AG04450 (cell line): ENCODE results near the gene COBLL1. TPM values are rescaled to one million over a fixed set of nuclear protein-coding genes. Genes with fewer than 3 reads are reported as not detected.
"Not testable (repeated sequence)": the region's sequence is repeated elsewhere in the genome, so short reads cannot be mapped to it uniquely, and the experiment has no call there.

Experiments used
- CTCF ChIA-PET: fragments of 300-600, 350-600 bp; formaldehyde crosslinking; extraction: SDS; loops from one replicate; lab custom pipeline; 2022; ENCODE audit warnings: antibody characterized with exemption, inconsistent platforms; lab: Charles Lee
- POLR2A ChIA-PET: fragments of 350-600 bp; formaldehyde crosslinking; extraction: SDS; loops from one replicate; lab custom pipeline; 2021; ENCODE audit warnings: antibody characterized with exemption, inconsistent platforms; lab: Yijun Ruan, JAX
- DNase-seq: peaks from one replicate; pipeline ENCODE4 v3.0.0-alpha.2; 2011; ENCODE audit warnings: low read depth, low spot score
- H3K27ac ChIP-seq: one replicate; pipeline ENCODE4 v1.5.1; 2012; ENCODE audit warnings: low read depth, low read length, control low read depth
- H3K27me3 ChIP-seq: one replicate; pipeline ENCODE4 v1.6.0; 2012; ENCODE audit warnings: low read length; ENCODE audit not compliant: control insufficient read depth, insufficient read depth
- H3K4me3 ChIP-seq: 2 replicates; pipeline ENCODE4 v1.5.1; 2011; ENCODE audit warnings: mild to moderate bottlenecking, low read depth, low read length, control low read depth
- H3K9me3 ChIP-seq: 2 replicates; pipeline ENCODE4 v1.5.1; 2012; ENCODE audit warnings: low read length; ENCODE audit not compliant: control insufficient read depth, insufficient read depth
- CTCF ChIP-seq: IDR thresholded peaks from 2 replicates; pipeline ENCODE4 v1.5.1; 2011; ENCODE audit warnings: low read depth, low read length, control low read depth, inconsistent platforms
- polyA plus RNA-seq: library from polyadenylated mRNA; depleted of rRNA; stranded (reverse); fragments of >200 nt; gene quantifications from 2 replicates; pipeline ENCODE4 v1.2.3, GENCODE V29; 2011

COBLL1 gene
- polyA plus RNA-seq, 1 experiment: 0.79 TPM

GRCh38 chr2:164868563-164869419 is 27.2 kb upstream of the COBLL1 start:
- TF ChIP-seq CTCF: no peak
- CTCF ChIA-PET: no interaction called here
- H3K9me3 ChIP-seq: no peaks in the 10 kb centered on the region
- POLR2A ChIA-PET: no interaction called here
- no peaks in the 10 kb centered on the region for H3K27me3 ChIP-seq
- H3K4me3 ChIP-seq: no peak overlapping the region
- no peak for DNase-seq
- H3K27ac ChIP-seq: no peak overlapping the region

DNA sequence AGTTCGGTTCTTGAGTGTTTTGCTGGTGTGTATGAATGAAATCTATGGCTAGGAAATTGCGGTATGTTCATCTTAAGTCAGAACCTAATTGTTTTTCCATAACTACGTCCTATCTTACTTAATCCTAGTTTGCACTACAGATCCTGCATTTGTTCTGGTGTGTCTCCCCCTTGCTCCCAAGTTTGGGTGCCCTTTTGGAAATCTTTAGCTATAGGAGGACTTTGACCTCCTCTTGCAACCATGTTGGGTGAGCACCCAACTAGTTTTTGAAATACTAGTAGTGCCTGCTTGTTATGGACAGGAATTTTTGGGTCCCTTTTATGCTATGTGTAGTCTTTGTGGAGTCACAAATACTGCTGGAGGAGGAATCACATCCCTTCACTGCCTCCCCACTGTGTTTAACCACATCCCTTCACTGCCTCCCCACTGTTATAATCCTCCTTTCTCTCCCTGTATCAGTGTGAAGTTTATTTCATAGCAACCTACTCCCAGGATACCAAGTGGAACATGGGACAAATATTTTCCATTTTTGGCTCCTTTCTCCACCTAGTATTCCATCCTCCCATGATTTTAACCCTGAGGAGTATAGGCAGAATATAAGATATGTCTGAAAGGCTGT is 26.3 kb upstream of the COBLL1 start:
- TF ChIP-seq CTCF: no peak
- no peak overlapping the region for H3K27ac ChIP-seq
- no peak overlapping the region for H3K4me3 ChIP-seq
- ChIA-PET POLR2A (no interaction called here), CTCF (interaction anchor here (0.6 kb wide), 1 partner anchor 24 kb away, joined by 4 read pairs; no protein-coding TSS in a partner anchor)
- no peak for DNase-seq
- no peaks in the 10 kb centered on the region for H3K27me3 ChIP-seq
- no peaks in the 10 kb centered on the region for H3K9me3 ChIP-seq

- H3K4me3 ChIP-seq, DNase-seq, H3K27me3 ChIP-seq, H3K27ac ChIP-seq, POLR2A ChIA-PET, H3K9me3 ChIP-seq: not testable (repeated sequence)
- CTCF ChIA-PET: interaction anchor here (0.6 kb wide), 1 partner anchor 25 kb away, joined by 3 read pairs; the partner anchor contains the start of gene COBLL1
These were observed 24.8 kb upstream of the COBLL1 start for GRCh38 chr2:164866381-164866780.

- DNase-seq: no peak
- H3K27ac ChIP-seq: no peak overlapping the region
- no peaks in the 10 kb centered on the region for H3K9me3 ChIP-seq
- CTCF ChIA-PET: interaction anchor here (0.7 to 1.2 kb wide), 3 partner anchors 10 to 19 kb away, joined by 3 to 6 read pairs (median 4); partner anchors contain the start of gene COBLL1
- no peak for TF ChIP-seq CTCF
- H3K4me3 ChIP-seq: no peak overlapping the region
- no peaks in the 10 kb centered on the region for H3K27me3 ChIP-seq
- POLR2A ChIA-PET: no interaction called here
These were observed 19.0 kb upstream of the COBLL1 start for GRCh38 chr2:164860694-164861042.

DNA sequence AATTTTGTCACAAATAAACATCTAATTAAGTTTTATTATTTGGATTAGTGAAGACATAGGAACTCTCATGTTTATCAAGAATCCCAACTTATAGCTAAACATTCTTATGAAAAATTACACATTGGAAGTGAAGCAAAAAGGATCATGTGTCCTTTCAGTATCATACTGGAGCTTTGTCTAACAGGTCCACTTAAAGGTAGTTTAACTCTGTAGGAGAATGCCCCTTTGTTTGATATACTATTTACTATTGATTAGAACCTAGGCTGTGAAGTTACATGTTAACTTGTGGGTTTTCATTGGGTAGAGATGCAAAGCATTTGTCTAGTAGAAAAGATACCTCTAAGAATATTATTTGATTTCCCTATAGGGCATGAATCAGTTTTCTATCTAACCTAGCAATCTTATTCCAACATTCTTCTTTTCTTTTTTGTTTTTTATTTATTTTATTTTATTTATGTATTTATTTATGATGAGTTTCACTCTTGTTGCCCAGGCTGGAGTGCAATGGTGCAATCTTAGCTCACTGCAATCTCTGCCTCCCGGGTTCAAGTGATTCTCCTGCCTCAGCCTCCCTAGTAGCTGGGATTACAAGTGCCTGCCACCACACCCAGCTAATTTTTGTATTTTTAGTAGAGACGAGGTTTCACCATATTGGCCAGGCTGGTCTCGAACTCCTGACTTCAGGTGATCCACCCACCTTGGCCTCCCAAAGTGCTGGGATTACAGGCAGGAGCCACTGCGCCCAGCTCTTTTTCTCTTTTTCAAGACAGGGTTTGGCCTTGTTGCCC is 18.5 kb upstream of the COBLL1 start:
- CTCF ChIA-PET: interaction anchor here (0.7 to 2.1 kb wide), 3 partner anchors 10 to 18 kb away, joined by 4 to 11 read pairs (median 6); partner anchors contain the start of gene COBLL1
- H3K27me3 ChIP-seq, H3K27ac ChIP-seq, H3K4me3 ChIP-seq, H3K9me3 ChIP-seq, POLR2A ChIA-PET, DNase-seq: not testable (repeated sequence)
